ENCODE results near the gene ROS1. TPM values are rescaled to one million over a fixed set of nuclear protein-coding genes. Genes with fewer than 3 reads are reported as not detected.
"Not testable (repeated sequence)": the region's sequence is repeated elsewhere in the genome, so short reads cannot be mapped to it uniquely, and the experiment has no call there.

The ROS1 gene
- total and polyA plus RNA-seq, 2 donors (not counting 1 experiment from before 2014, with no cell fraction given), result under 0.01 to 0.01 TPM

- H3K4me3 ChIP-seq (replicated peaks in 1 of 4; ENCODE audit: control extremely low read depth in 1 of 4, insufficient read depth in 1 of 4, low read depth in 3 of 4, low read length in 4 of 4), result no peak overlapping the region
- peaks cover 15% of the 10 kb centered on the region for H3K4me1 ChIP-seq (ENCODE audit: control insufficient read depth, extremely low read depth, insufficient read depth, low read length)
- no peaks in the 10 kb centered on the region for H3K36me3 ChIP-seq (ENCODE audit: control insufficient read depth, insufficient read depth, low read length)
- H4K20me1 ChIP-seq (ENCODE audit: control insufficient read depth, extremely low read depth, insufficient read depth, low read length), result no peaks in the 10 kb centered on the region
- TF ChIP-seq CTCF (conservative IDR thresholded peaks at IDR 0.05 in 1 of 2, IDR thresholded peaks at IDR 0.05 in 1 of 2; ENCODE audit: low read depth in 1 of 2, low read length in 2 of 2), result no peak
- H2AFZ ChIP-seq (ENCODE audit: low read length), result no peak overlapping the region
- H3K27me3 ChIP-seq (ENCODE audit: control insufficient read depth, insufficient read depth, low read length), result no peaks in the 10 kb centered on the region
- H3K27ac ChIP-seq (ENCODE audit: insufficient read depth, low read length), result no peak overlapping the region
- no peak overlapping the region for H3K9ac ChIP-seq (ENCODE audit: insufficient read depth, low read length)
- no peaks in the 10 kb centered on the region for H3K79me2 ChIP-seq (ENCODE audit: control insufficient read depth, insufficient read depth, low read length)
- H3K9me3 ChIP-seq (ENCODE audit: control insufficient read depth, insufficient read depth, low read depth, low read length), result no peaks in the 10 kb centered on the region
- no peak overlapping the region for H3K4me2 ChIP-seq (ENCODE audit: extremely low read depth, insufficient read depth, low read length)
- DNase-seq (ENCODE audit: low read depth in 2 of 2), result peak; percentile 53 to 76
These were observed 18.9 kb upstream of the ROS1 start for GRCh38 chr6:117444600-117444999.

- not testable (repeated sequence) for H3K9ac ChIP-seq (ENCODE audit: insufficient read depth, low read length); H3K27me3 ChIP-seq (ENCODE audit: control insufficient read depth, insufficient read depth, low read length); DNase-seq (ENCODE audit: low read depth in 2 of 2); H3K9me3 ChIP-seq (ENCODE audit: control insufficient read depth, insufficient read depth, low read depth, low read length); H3K4me2 ChIP-seq (ENCODE audit: extremely low read depth, insufficient read depth, low read length); H3K4me3 ChIP-seq (replicated peaks in 1 of 4; ENCODE audit: control extremely low read depth in 1 of 4, insufficient read depth in 1 of 4, low read depth in 3 of 4, low read length in 4 of 4); H3K79me2 ChIP-seq (ENCODE audit: control insufficient read depth, insufficient read depth, low read length); H4K20me1 ChIP-seq (ENCODE audit: control insufficient read depth, extremely low read depth, insufficient read depth, low read length); H2AFZ ChIP-seq (ENCODE audit: low read length); H3K36me3 ChIP-seq (ENCODE audit: control insufficient read depth, insufficient read depth, low read length); H3K27ac ChIP-seq (ENCODE audit: insufficient read depth, low read length); H3K4me1 ChIP-seq (ENCODE audit: control insufficient read depth, extremely low read depth, insufficient read depth, low read length)
These were observed 16.6 kb upstream of the ROS1 start for GRCh38 chr6:117442313-117442712.

GRCh38 chr6:117441824-117442264 is 16.1 kb upstream of the ROS1 start:
- H3K36me3 ChIP-seq (ENCODE audit: control insufficient read depth, insufficient read depth, low read length), result no peaks in the 10 kb centered on the region
- H3K27me3 ChIP-seq (ENCODE audit: control insufficient read depth, insufficient read depth, low read length), result no peaks in the 10 kb centered on the region
- peak; percentile 81 to 86 for DNase-seq (ENCODE audit: low read depth in 2 of 2)
- H3K4me1 ChIP-seq (ENCODE audit: control insufficient read depth, extremely low read depth, insufficient read depth, low read length), result peaks cover 2% of the 10 kb centered on the region
- TF ChIP-seq EZH2 (IDR thresholded peaks at IDR 0.05; ENCODE audit: low read length, missing control alignments), result no peak
- TF ChIP-seq CTCF (conservative IDR thresholded peaks at IDR 0.05 in 1 of 2, IDR thresholded peaks at IDR 0.05 in 1 of 2; ENCODE audit: low read depth in 1 of 2, low read length in 2 of 2), result no peak
- H3K27ac ChIP-seq (ENCODE audit: insufficient read depth, low read length), result no peak overlapping the region
- H3K4me2 ChIP-seq (ENCODE audit: extremely low read depth, insufficient read depth, low read length), result peak overlapping the region; percentile 27
- no peak overlapping the region for H3K9ac ChIP-seq (ENCODE audit: insufficient read depth, low read length)
- no peak overlapping the region for H3K4me3 ChIP-seq (replicated peaks in 1 of 4; ENCODE audit: control extremely low read depth in 1 of 4, insufficient read depth in 1 of 4, low read depth in 3 of 4, low read length in 4 of 4)
- no peaks in the 10 kb centered on the region for H4K20me1 ChIP-seq (ENCODE audit: control insufficient read depth, extremely low read depth, insufficient read depth, low read length)
- no peaks in the 10 kb centered on the region for H3K79me2 ChIP-seq (ENCODE audit: control insufficient read depth, insufficient read depth, low read length)
- no peak overlapping the region for H2AFZ ChIP-seq (ENCODE audit: low read length)
- H3K9me3 ChIP-seq (ENCODE audit: control insufficient read depth, insufficient read depth, low read depth, low read length), result no peaks in the 10 kb centered on the region
